Breast epithelium (tissue), 3 donors: Measurements from ENCODE around the gene TRIO.

Experiments used
- CTCF ChIP-seq, 3 donors: fragments of 450-650 bp; IDR thresholded peaks; one replicate each; pipeline ENCODE4 v1.5.1; 2016 to 2017; ENCODE audit warnings: antibody characterized with exemption in 3 of 3, mild to moderate bottlenecking in 3 of 3, moderate library complexity in 3 of 3
- POLR2AphosphoS5 ChIP-seq, 3 donors: sonication (generic); formaldehyde crosslinking; IDR thresholded peaks; one replicate each; pipeline ENCODE4 v1.6.1; 2017; ENCODE audit warnings: antibody characterized with exemption in 3 of 3

- TF ChIP-seq CTCF (IDR thresholded peaks at IDR 0.05) (no peak), POLR2AphosphoS5 (IDR thresholded peaks at IDR 0.05) (no peak)
Measured at GRCh38 chr5:14145435-14146334, 2.5 kb downstream of the TRIO start.
